Mesendoderm (in vitro differentiated cells): ENCODE results near the gene NAAA.
"Not testable (repeated sequence)": the region's sequence is repeated elsewhere in the genome, so short reads cannot be mapped to it uniquely, and the experiment has no call there.

Experiments
- DNase-seq: peaks from one replicate; pipeline ENCODE4 v3.0.0; 2013
- H2AK5ac ChIP-seq: 2 replicates; pipeline ENCODE4 v1.6.1; 2013; ENCODE audit warnings: low read length, inconsistent platforms
- H2BK120ac ChIP-seq: 2 replicates; pipeline ENCODE4 v1.6.1; 2013; ENCODE audit warnings: low read depth, mild to moderate bottlenecking, low read length, moderate library complexity, mixed read lengths
- H2BK15ac ChIP-seq: replicated peaks from 2 replicates; pipeline ENCODE4 v1.6.1; 2013; ENCODE audit warnings: low read depth, mild to moderate bottlenecking, moderate library complexity
- H2BK5ac ChIP-seq: 2 replicates; pipeline ENCODE4 v1.6.1; 2013; ENCODE audit warnings: low read length, inconsistent platforms
- H3K18ac ChIP-seq: 2 replicates; pipeline ENCODE4 v1.6.1; 2013; ENCODE audit warnings: mild to moderate bottlenecking, low read length, mixed read lengths
- H3K23ac ChIP-seq: one replicate; pipeline ENCODE4 v1.6.1; 2013; ENCODE audit warnings: low read length
- H3K27ac ChIP-seq: 2 replicates; pipeline ENCODE4 v1.5.1; 2013; ENCODE audit warnings: low read depth, mild to moderate bottlenecking, inconsistent platforms, low read length, moderate library complexity
- H3K27me3 ChIP-seq: 2 replicates; pipeline ENCODE4 v1.6.1; 2013; ENCODE audit warnings: low read length, control low read depth, mild to moderate bottlenecking, inconsistent platforms; ENCODE audit not compliant: insufficient read depth, poor library complexity
- H3K36me3 ChIP-seq: 2 replicates; pipeline ENCODE4 v1.6.1; 2013; ENCODE audit warnings: low read length, inconsistent platforms; ENCODE audit not compliant: control insufficient read depth, insufficient read depth
- H3K4ac ChIP-seq: one replicate; pipeline ENCODE4 v1.6.1; 2013; ENCODE audit warnings: low read depth, mild to moderate bottlenecking, low read length, moderate library complexity
- H3K4me1 ChIP-seq: 2 replicates; pipeline ENCODE4 v1.6.1; 2013; ENCODE audit warnings: low read depth, low read length, inconsistent platforms; ENCODE audit not compliant: control insufficient read depth
- H3K4me2 ChIP-seq: 2 replicates; pipeline ENCODE4 v1.6.1; 2013; ENCODE audit warnings: low read length
- H3K4me3 ChIP-seq: 2 replicates; pipeline ENCODE4 v1.5.1; 2013; ENCODE audit warnings: mild to moderate bottlenecking, low read length
- H3K56ac ChIP-seq: one replicate; pipeline ENCODE4 v1.6.1; 2013; ENCODE audit warnings: low read length
- H3K79me1 ChIP-seq: 2 replicates; pipeline ENCODE4 v1.6.1; 2013; ENCODE audit warnings: low read length, inconsistent platforms
- H3K79me2 ChIP-seq: 2 replicates; pipeline ENCODE4 v1.6.1; 2013; ENCODE audit warnings: mild to moderate bottlenecking, low read length; ENCODE audit not compliant: control insufficient read depth, insufficient read depth
- H3K9ac ChIP-seq: 2 replicates; pipeline ENCODE4 v1.6.1; 2013; ENCODE audit warnings: low read length, inconsistent platforms
- H4K5ac ChIP-seq: one replicate; pipeline ENCODE4 v1.6.1; 2013; ENCODE audit warnings: low read length
- H4K8ac ChIP-seq: one replicate; pipeline ENCODE4 v1.6.1; 2013; ENCODE audit warnings: low read depth, mild to moderate bottlenecking, control low read depth, low read length, moderate library complexity
- WGBS: extraction: QIAGEN DNeasy Blood & Tissue Kit; methylation state at CpG from one replicate; pipeline ENCODE4 v1.1.7; 2013; ENCODE audit warnings: low lambda C conversion rate, missing lambda C conversion rate; ENCODE audit not compliant: insufficient coverage; ENCODE audit errors: extremely low coverage; 5-methylcytosine and 5-hydroxymethylcytosine counted together

The NAAA gene

DNA sequence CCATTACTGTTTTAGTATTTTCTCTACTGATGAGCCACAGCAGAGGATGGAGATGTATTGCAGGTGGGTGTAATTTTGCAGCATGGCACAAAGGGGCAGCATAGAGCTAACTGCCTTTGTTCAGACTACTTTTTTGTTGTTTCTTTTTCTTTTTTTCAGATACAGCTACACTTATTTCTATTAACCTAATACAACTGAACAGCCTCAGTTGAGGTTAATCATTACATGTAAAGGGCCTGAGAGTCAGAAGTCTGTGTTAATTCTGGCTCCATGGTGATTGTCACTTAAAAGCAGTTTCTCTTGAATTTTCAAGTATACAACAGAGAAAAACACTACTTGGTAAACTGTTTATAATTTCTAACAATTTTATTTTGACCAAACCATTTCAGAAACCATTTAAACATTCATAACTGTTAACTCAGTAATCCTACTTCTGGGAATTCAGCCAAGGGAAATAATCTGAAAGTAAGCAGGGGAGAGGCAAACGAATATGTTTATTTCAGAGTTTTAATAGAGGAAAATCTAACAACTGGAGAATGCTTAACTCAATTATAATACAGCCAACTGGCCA lies 24.6 kb downstream of the NAAA start:
- no peaks in the 10 kb centered on the region for H3K79me1 ChIP-seq
- peaks cover 1% of the 10 kb centered on the region for H3K36me3 ChIP-seq
- H3K4ac ChIP-seq: no peak overlapping the region
- no peak overlapping the region for H3K56ac ChIP-seq
- H4K8ac ChIP-seq: no peak overlapping the region
- no peak overlapping the region for H2BK15ac ChIP-seq
- H3K79me2 ChIP-seq: no peaks in the 10 kb centered on the region
- no peak overlapping the region for H3K27ac ChIP-seq
- H3K27me3 ChIP-seq: no peaks in the 10 kb centered on the region
- H3K4me1 ChIP-seq: no peaks in the 10 kb centered on the region
- H2BK120ac ChIP-seq: no peak overlapping the region
- H2AK5ac ChIP-seq: no peak overlapping the region
- no CpG with 5 or more reads among the region's 1 CpG for WGBS
- no peak overlapping the region for H3K4me2 ChIP-seq
- no peak overlapping the region for H2BK5ac ChIP-seq
- H4K5ac ChIP-seq: no peak overlapping the region
- H3K4me3 ChIP-seq: no peak overlapping the region
- DNase-seq: peak; percentile 18
- H3K18ac ChIP-seq: no peak overlapping the region
- no peak overlapping the region for H3K9ac ChIP-seq
- no peak overlapping the region for H3K23ac ChIP-seq

GRCh38 chr4:75912968-75913367 lies 27.8 kb downstream of the NAAA start:
- H4K8ac ChIP-seq: no peak overlapping the region
- no peak overlapping the region for H3K9ac ChIP-seq
- no peak overlapping the region for H3K27ac ChIP-seq
- H2AK5ac ChIP-seq: no peak overlapping the region
- no peak overlapping the region for H3K23ac ChIP-seq
- no peak overlapping the region for H3K18ac ChIP-seq
- no CpG with 5 or more reads among the region's 6 CpGs for WGBS
- no peak overlapping the region for H2BK5ac ChIP-seq
- H4K5ac ChIP-seq: no peak overlapping the region
- no peaks in the 10 kb centered on the region for H3K79me2 ChIP-seq
- no peaks in the 10 kb centered on the region for H3K36me3 ChIP-seq
- DNase-seq: no peak
- no peaks in the 10 kb centered on the region for H3K79me1 ChIP-seq
- no peak overlapping the region for H2BK120ac ChIP-seq
- H3K27me3 ChIP-seq: no peaks in the 10 kb centered on the region
- no peak overlapping the region for H3K4me3 ChIP-seq
- no peaks in the 10 kb centered on the region for H3K4me1 ChIP-seq
- H2BK15ac ChIP-seq: no peak overlapping the region
- H3K4me2 ChIP-seq: no peak overlapping the region
- no peak overlapping the region for H3K4ac ChIP-seq
- H3K56ac ChIP-seq: no peak overlapping the region

- H3K18ac ChIP-seq, H3K79me1 ChIP-seq, H3K56ac ChIP-seq, H2BK15ac ChIP-seq, H3K4me2 ChIP-seq, H2BK5ac ChIP-seq, H3K27me3 ChIP-seq, H3K27ac ChIP-seq, H3K9ac ChIP-seq, H4K8ac ChIP-seq, H3K4me3 ChIP-seq, H3K4ac ChIP-seq, H3K23ac ChIP-seq, H2BK120ac ChIP-seq, H4K5ac ChIP-seq, H3K36me3 ChIP-seq, H2AK5ac ChIP-seq, H3K79me2 ChIP-seq, DNase-seq, H3K4me1 ChIP-seq: not testable (repeated sequence)
- WGBS: no CpG with 5 or more reads among the region's 6 CpGs
These were observed 30.0 kb downstream of the NAAA start for GRCh38 chr4:75910831-75911230.

DNA sequence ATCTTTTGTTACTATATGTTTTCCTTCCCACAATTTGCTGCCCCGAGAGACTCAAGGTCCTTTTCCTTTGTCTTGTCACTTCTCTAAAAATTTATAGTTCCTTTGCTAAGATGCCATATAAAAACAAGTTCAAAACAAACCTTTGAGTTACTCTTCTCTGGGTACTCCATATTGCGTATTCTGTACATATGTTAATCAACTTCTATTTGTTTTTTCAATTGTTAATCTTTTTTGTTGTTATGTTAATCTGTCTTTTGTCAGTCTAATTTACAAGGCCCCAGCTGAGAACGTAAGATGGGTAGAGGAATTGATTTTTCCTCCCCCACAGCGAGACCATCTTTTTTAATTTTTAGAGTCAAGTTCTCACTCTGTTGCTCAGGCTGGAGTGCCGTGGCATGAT lies 31.4 kb downstream of the NAAA start:
- H3K4me2 ChIP-seq: no peak overlapping the region
- no peak overlapping the region for H2BK120ac ChIP-seq
- WGBS: no CpG with 5 or more reads among the region's 5 CpGs
- no peaks in the 10 kb centered on the region for H3K36me3 ChIP-seq
- H2BK5ac ChIP-seq: no peak overlapping the region
- no peak overlapping the region for H4K8ac ChIP-seq
- H3K4ac ChIP-seq: no peak overlapping the region
- no peak overlapping the region for H3K23ac ChIP-seq
- no peaks in the 10 kb centered on the region for H3K79me1 ChIP-seq
- H3K4me1 ChIP-seq: no peaks in the 10 kb centered on the region
- H3K9ac ChIP-seq: no peak overlapping the region
- H3K79me2 ChIP-seq: no peaks in the 10 kb centered on the region
- no peak overlapping the region for H4K5ac ChIP-seq
- no peak overlapping the region for H3K18ac ChIP-seq
- H3K4me3 ChIP-seq: no peak overlapping the region
- no peak overlapping the region for H3K27ac ChIP-seq
- no peak overlapping the region for H2BK15ac ChIP-seq
- DNase-seq: no peak
- H2AK5ac ChIP-seq: no peak overlapping the region
- no peak overlapping the region for H3K56ac ChIP-seq
- no peaks in the 10 kb centered on the region for H3K27me3 ChIP-seq

GRCh38 chr4:75908555-75908954 lies 32.3 kb downstream of the NAAA start:
- Histone ChIP-seq H3K79me1 (no peaks in the 10 kb centered on the region), H4K5ac (no peak overlapping the region), H3K4me2 (no peak overlapping the region), H3K27ac (no peak overlapping the region), H3K9ac (no peak overlapping the region), H3K36me3 (no peaks in the 10 kb centered on the region), H3K4me1 (no peaks in the 10 kb centered on the region), H3K4me3 (no peak overlapping the region), H2BK5ac (no peak overlapping the region), H3K79me2 (no peaks in the 10 kb centered on the region), H2BK120ac (no peak overlapping the region), H2AK5ac (no peak overlapping the region), H3K18ac (no peak overlapping the region), H3K23ac (no peak overlapping the region), H3K56ac (no peak overlapping the region), H3K27me3 (no peaks in the 10 kb centered on the region), H4K8ac (no peak overlapping the region), H3K4ac (no peak overlapping the region), H2BK15ac (no peak overlapping the region)
- no peak for DNase-seq
- no CpG with 5 or more reads among the region's 3 CpGs for WGBS

DNA sequence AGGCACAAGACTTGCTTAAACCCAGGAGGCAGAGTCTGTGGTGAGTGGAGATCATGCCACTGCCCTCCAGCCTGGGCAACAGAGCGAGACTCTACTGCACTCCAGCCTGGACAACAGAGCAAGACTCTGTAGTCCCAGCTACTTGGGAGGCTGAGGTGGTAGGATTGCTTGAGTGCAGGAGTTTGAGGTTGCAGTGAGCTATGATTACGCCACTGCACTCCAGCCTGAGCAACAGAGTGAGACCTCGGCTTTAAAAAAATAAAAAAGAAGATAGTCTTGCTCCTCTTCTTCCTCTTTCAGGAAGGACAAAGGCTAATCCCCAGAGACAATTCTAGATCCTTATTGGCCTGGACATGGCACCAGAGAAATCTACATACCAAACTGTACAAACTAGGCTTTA lies 32.8 kb downstream of the NAAA start:
- H3K4me3 ChIP-seq: no peak overlapping the region
- H3K79me1 ChIP-seq: no peaks in the 10 kb centered on the region
- no peaks in the 10 kb centered on the region for H3K79me2 ChIP-seq
- no peak overlapping the region for H3K23ac ChIP-seq
- no peak overlapping the region for H3K27ac ChIP-seq
- H2BK120ac ChIP-seq: no peak overlapping the region
- no peak overlapping the region for H3K56ac ChIP-seq
- no peak overlapping the region for H2AK5ac ChIP-seq
- H3K27me3 ChIP-seq: no peaks in the 10 kb centered on the region
- no peak overlapping the region for H3K18ac ChIP-seq
- no peaks in the 10 kb centered on the region for H3K36me3 ChIP-seq
- no peak overlapping the region for H4K8ac ChIP-seq
- no peak for DNase-seq
- no peak overlapping the region for H3K4ac ChIP-seq
- WGBS: no CpG with 5 or more reads among the region's 3 CpGs
- H3K4me1 ChIP-seq: no peaks in the 10 kb centered on the region
- no peak overlapping the region for H4K5ac ChIP-seq
- no peak overlapping the region for H2BK15ac ChIP-seq
- H3K9ac ChIP-seq: no peak overlapping the region
- H3K4me2 ChIP-seq: no peak overlapping the region
- no peak overlapping the region for H2BK5ac ChIP-seq
